ENCODE data around the gene SCN1B.

SCN1B gene

GRCh38 chr19:34999498-35000337, 30.6 kb upstream of the SCN1B start, which contains the start of gene GRAMD1A:
Gene GRAMD1A (plus strand): TSS chr19:35000323. CDS start chr19:35000479, 156 bp downstream.
- TF ChIP-seq EZH2 (IDR thresholded peaks at IDR 0.05; ENCODE audit: borderline replicate concordance, low read depth, low read length, severe bottlenecking) (no peak), CTCF (IDR thresholded peaks at IDR 0.05; ENCODE audit: borderline replicate concordance, extremely low read depth, low read length, poor library complexity, severe bottlenecking) (no peak)
- Histone ChIP-seq H3K4me3 (ENCODE audit: low read depth in 1 of 2, low read length in 2 of 2) (peak within 1 kb of the TSS; percentile 66 to 80; a peak in 3 of 4 replicates), H3K4me1 (ENCODE audit: insufficient read depth, low read length) (peaks cover 80% of the 10 kb centered on the region), H3K9ac (ENCODE audit: low read depth, low read length) (peak within 1 kb of the TSS; percentile 87), H3K4me2 (ENCODE audit: insufficient read depth, low read length) (peak within 1 kb of the TSS; percentile 69), H3K27ac (ENCODE audit: low read length) (peak within 1 kb of the TSS; percentile 88), H3K36me3 (ENCODE audit: insufficient read depth, low read length) (peaks cover 34% of the 10 kb centered on the region), H3K27me3 (ENCODE audit: insufficient read depth, low read length, poor library complexity) (no peaks in the 10 kb centered on the region), H3K9me3 (ENCODE audit: insufficient read depth, low read length, severe bottlenecking) (no peaks in the 10 kb centered on the region), H2AFZ (ENCODE audit: low read depth, low read length) (peak within 1 kb of the TSS; percentile 79), H3K79me2 (ENCODE audit: insufficient read depth, low read length) (peaks cover 52% of the 10 kb centered on the region), H4K20me1 (ENCODE audit: insufficient read depth, low read length) (peaks cover 34% of the 10 kb centered on the region)
- DNase-seq: peak; percentile 78
- ATAC-seq (ENCODE audit: insufficient read depth, low read depth): peak; percentile 60

GRCh38 chr19:35000338-35000646, 30.0 kb upstream of the SCN1B start:
- H3K27ac ChIP-seq (ENCODE audit: low read length): peak overlapping the region; percentile 88
- peak; percentile 42 for ATAC-seq (ENCODE audit: insufficient read depth, low read depth)
- peak overlapping the region; percentile 69 for H3K4me2 ChIP-seq (ENCODE audit: insufficient read depth, low read length)
- H3K9me3 ChIP-seq (ENCODE audit: insufficient read depth, low read length, severe bottlenecking): no peaks in the 10 kb centered on the region
- H2AFZ ChIP-seq (ENCODE audit: low read depth, low read length): peak overlapping the region; percentile 79
- peaks cover 38% of the 10 kb centered on the region for H3K36me3 ChIP-seq (ENCODE audit: insufficient read depth, low read length)
- H4K20me1 ChIP-seq (ENCODE audit: insufficient read depth, low read length): peaks cover 40% of the 10 kb centered on the region
- DNase-seq: no peak
- H3K9ac ChIP-seq (ENCODE audit: low read depth, low read length): peak overlapping the region; percentile 87
- peak overlapping the region; percentile 66 to 80; a peak in 3 of 4 replicates for H3K4me3 ChIP-seq (ENCODE audit: low read depth in 1 of 2, low read length in 2 of 2)
- TF ChIP-seq CTCF (IDR thresholded peaks at IDR 0.05; ENCODE audit: borderline replicate concordance, extremely low read depth, low read length, poor library complexity, severe bottlenecking) (no peak), EZH2 (IDR thresholded peaks at IDR 0.05; ENCODE audit: borderline replicate concordance, low read depth, low read length, severe bottlenecking) (no peak)
- H3K27me3 ChIP-seq (ENCODE audit: insufficient read depth, low read length, poor library complexity): no peaks in the 10 kb centered on the region
- H3K4me1 ChIP-seq (ENCODE audit: insufficient read depth, low read length): peaks cover 80% of the 10 kb centered on the region
- H3K79me2 ChIP-seq (ENCODE audit: insufficient read depth, low read length): peaks cover 57% of the 10 kb centered on the region

GRCh38 chr19:35000647-35001501, 29.4 kb upstream of the SCN1B start:
- Histone ChIP-seq H3K4me1 (ENCODE audit: insufficient read depth, low read length) (peaks cover 77% of the 10 kb centered on the region), H3K36me3 (ENCODE audit: insufficient read depth, low read length) (peaks cover 44% of the 10 kb centered on the region), H3K27ac (ENCODE audit: low read length) (peak overlapping the region; percentile 88), H2AFZ (ENCODE audit: low read depth, low read length) (peak overlapping the region; percentile 54), H3K4me2 (ENCODE audit: insufficient read depth, low read length) (peak overlapping the region; percentile 69), H3K4me3 (ENCODE audit: low read depth in 1 of 2, low read length in 2 of 2) (peak overlapping the region; percentile 66 to 80; a peak in 3 of 4 replicates), H3K9me3 (ENCODE audit: insufficient read depth, low read length, severe bottlenecking) (no peaks in the 10 kb centered on the region), H3K79me2 (ENCODE audit: insufficient read depth, low read length) (peaks cover 63% of the 10 kb centered on the region), H3K9ac (ENCODE audit: low read depth, low read length) (peak overlapping the region; percentile 87), H3K27me3 (ENCODE audit: insufficient read depth, low read length, poor library complexity) (no peaks in the 10 kb centered on the region), H4K20me1 (ENCODE audit: insufficient read depth, low read length) (peaks cover 46% of the 10 kb centered on the region)
- ATAC-seq (ENCODE audit: insufficient read depth, low read depth) (peak; percentile 81), DNase-seq (peak; percentile 87)
- no peak for TF ChIP-seq EZH2 (IDR thresholded peaks at IDR 0.05; ENCODE audit: borderline replicate concordance, low read depth, low read length, severe bottlenecking)
- no peak for TF ChIP-seq CTCF (IDR thresholded peaks at IDR 0.05; ENCODE audit: borderline replicate concordance, extremely low read depth, low read length, poor library complexity, severe bottlenecking)

Data from DND-41 (cell line).